ENCODE data around the gene SEPTIN5. TPM values are rescaled to one million over a fixed set of nuclear protein-coding genes. Genes with fewer than 3 reads are reported as not detected.

Gene SEPTIN5
- total RNA-seq, 1 donor = 20.9 TPM

GRCh38 chr22:19767427-19768341 is 53.4 kb downstream of the SEPTIN5 start:
- Histone ChIP-seq H3K27me3 (ENCODE audit: insufficient read depth, low read length) (peaks cover 69% of the 10 kb centered on the region), H3K4me1 (ENCODE audit: insufficient read depth, low read length) (peaks cover 13% of the 10 kb centered on the region), H3K9me3 (ENCODE audit: low read depth, low read length) (no peaks in the 10 kb centered on the region), H3K4me3 (ENCODE audit: low read length) (no peak overlapping the region)

GRCh38 chr22:19769393-19769715 is 55.1 kb downstream of the SEPTIN5 start:
- H3K27me3 ChIP-seq (ENCODE audit: insufficient read depth, low read length) = peaks cover 54% of the 10 kb centered on the region

GRCh38 chr22:19770349-19771220 is 56.3 kb downstream of the SEPTIN5 start:
- no peaks in the 10 kb centered on the region for H3K9me3 ChIP-seq (ENCODE audit: low read depth, low read length)
- H3K4me3 ChIP-seq (ENCODE audit: low read length) = no peak overlapping the region
- H3K27me3 ChIP-seq (ENCODE audit: insufficient read depth, low read length) = peaks cover 42% of the 10 kb centered on the region
- peaks cover 23% of the 10 kb centered on the region for H3K4me1 ChIP-seq (ENCODE audit: insufficient read depth, low read length)

More at GRCh38 chr22:19769393-19769715, 55.1 kb downstream of the SEPTIN5 start:
- H3K4me3 ChIP-seq (ENCODE audit: low read length) = no peak overlapping the region
- H3K9me3 ChIP-seq (ENCODE audit: low read depth, low read length) = no peaks in the 10 kb centered on the region
- peaks cover 23% of the 10 kb centered on the region for H3K4me1 ChIP-seq (ENCODE audit: insufficient read depth, low read length)

- peaks cover 32% of the 10 kb centered on the region for H3K27me3 ChIP-seq (ENCODE audit: insufficient read depth, low read length)
- H3K4me3 ChIP-seq (ENCODE audit: low read length) = no peak overlapping the region
Measured at GRCh38 chr22:19772422-19772672, 58.0 kb downstream of the SEPTIN5 start.

More at GRCh38 chr22:19772422-19772672, 58.0 kb downstream of the SEPTIN5 start:
- H3K9me3 ChIP-seq (ENCODE audit: low read depth, low read length) = no peaks in the 10 kb centered on the region
- H3K4me1 ChIP-seq (ENCODE audit: insufficient read depth, low read length) = peaks cover 18% of the 10 kb centered on the region

Other genes starting within 250 kb of the SEPTIN5 start
- gene UFD1, start 235.3 kb upstream of the SEPTIN5 start, total RNA-seq = 64.6 TPM
- 0.42 TPM for gene CDC45, start 234.6 kb upstream of the SEPTIN5 start, total RNA-seq
- 9.3 TPM for gene CLDN5, start 190.1 kb upstream of the SEPTIN5 start, total RNA-seq
- gene GP1BB, start 9.0 kb downstream of the SEPTIN5 start, total RNA-seq = 36.1 TPM
- not detected for gene TBX1, start 46.3 kb downstream of the SEPTIN5 start, total RNA-seq
- gene GNB1L, start 140.4 kb downstream of the SEPTIN5 start, total RNA-seq = 1.0 TPM
- gene RTL10, start 140.4 kb downstream of the SEPTIN5 start, total RNA-seq = 6.4 TPM
- 50.4 TPM for gene COMT, start 227.3 kb downstream of the SEPTIN5 start, total RNA-seq
- gene TXNRD2, start 227.3 kb downstream of the SEPTIN5 start, total RNA-seq = 11.3 TPM